Neural progenitor cell (in vitro differentiated cells): ENCODE data around the gene PPP1R16B.

Source experiments
- EZH2 ChIP-seq: fragments of 200-600 bp; sonication (generic); IDR thresholded peaks from 2 replicates; pipeline ENCODE4 v1.6.1; 2017; ENCODE audit warnings: antibody characterized with exemption, mild to moderate bottlenecking, moderate library complexity
- EZH2phosphoT487 ChIP-seq: fragments of 200-600 bp; sonication (generic); IDR thresholded peaks from 2 replicates; pipeline ENCODE4 v1.6.1; 2017; ENCODE audit warnings: antibody characterized with exemption
- TF ChIP-seq, protein P1 (sequence below): fragments of 200-600 bp; sonication (generic); IDR thresholded peaks from 2 replicates; pipeline ENCODE4 v1.5.1; 2017; ENCODE audit warnings: antibody characterized with exemption, mild to moderate bottlenecking

DNA sequence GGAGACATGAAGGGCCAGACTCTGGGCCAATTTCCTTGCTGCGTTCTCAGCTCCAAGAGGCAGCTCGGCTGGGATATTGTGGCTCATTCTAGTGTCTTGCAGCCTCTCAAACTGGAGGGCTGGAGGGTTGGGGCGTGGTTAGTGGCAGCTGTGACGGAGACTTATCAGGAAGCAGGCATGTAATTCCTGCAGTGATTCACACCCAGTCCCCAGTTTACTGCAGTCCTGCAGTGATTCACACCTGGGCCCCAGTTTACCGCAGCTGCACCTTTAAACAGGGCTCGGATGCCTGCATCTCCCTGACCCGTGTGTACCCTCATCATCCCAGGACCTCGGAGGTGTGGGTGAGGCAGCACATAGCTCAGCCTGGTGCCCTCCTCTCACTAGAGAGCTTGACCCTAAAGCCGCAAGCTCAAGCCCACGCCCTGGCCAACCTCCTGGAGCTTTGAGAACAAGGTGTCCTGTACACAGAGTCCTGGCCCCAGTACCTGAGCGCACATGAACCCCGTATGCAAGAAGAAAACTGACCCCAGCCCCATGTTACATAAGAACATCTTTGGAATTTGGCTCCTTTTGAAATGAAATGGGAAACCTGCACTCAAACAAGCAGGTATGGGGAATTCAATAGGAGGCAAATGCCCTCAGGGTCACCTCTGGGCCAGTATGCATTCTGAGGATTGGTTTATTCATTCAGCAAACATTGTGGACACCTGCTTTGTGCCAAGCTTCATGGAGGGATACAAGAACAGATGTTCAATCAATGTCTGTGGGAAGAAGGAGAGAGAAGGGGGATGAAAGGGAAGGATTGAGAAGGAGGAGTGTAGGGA lies 65.4 kb downstream of the PPP1R16B start:
- TF ChIP-seq EZH2 (no peak), EZH2phosphoT487 (no peak)
- TF ChIP-seq, protein P1, sequence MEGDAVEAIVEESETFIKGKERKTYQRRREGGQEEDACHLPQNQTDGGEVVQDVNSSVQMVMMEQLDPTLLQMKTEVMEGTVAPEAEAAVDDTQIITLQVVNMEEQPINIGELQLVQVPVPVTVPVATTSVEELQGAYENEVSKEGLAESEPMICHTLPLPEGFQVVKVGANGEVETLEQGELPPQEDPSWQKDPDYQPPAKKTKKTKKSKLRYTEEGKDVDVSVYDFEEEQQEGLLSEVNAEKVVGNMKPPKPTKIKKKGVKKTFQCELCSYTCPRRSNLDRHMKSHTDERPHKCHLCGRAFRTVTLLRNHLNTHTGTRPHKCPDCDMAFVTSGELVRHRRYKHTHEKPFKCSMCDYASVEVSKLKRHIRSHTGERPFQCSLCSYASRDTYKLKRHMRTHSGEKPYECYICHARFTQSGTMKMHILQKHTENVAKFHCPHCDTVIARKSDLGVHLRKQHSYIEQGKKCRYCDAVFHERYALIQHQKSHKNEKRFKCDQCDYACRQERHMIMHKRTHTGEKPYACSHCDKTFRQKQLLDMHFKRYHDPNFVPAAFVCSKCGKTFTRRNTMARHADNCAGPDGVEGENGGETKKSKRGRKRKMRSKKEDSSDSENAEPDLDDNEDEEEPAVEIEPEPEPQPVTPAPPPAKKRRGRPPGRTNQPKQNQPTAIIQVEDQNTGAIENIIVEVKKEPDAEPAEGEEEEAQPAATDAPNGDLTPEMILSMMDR: no peak
